GM18951 (cell line): ENCODE results near the gene DGUOK.
"Not testable (repeated sequence)": the region's sequence is repeated elsewhere in the genome, so short reads cannot be mapped to it uniquely, and the experiment has no call there.

Source experiments
- POLR2A ChIP-seq: IDR thresholded peaks from 4 replicates; pipeline ENCODE4 v1.6.1; 2011; ENCODE audit warnings: mild to moderate bottlenecking; ENCODE audit not compliant: insufficient read length, insufficient read depth; ENCODE audit errors: extremely low read depth
- in situ Hi-C: fragments of 300-500 bp; cut with MboI; formaldehyde crosslinking; loops from one replicate; pipeline ENCODE4 v1.12.0; 2022; ENCODE audit warnings: low sequenced_read_pairs, mixed read lengths, inconsistent platforms; ENCODE audit not compliant: unreplicated experiment

DGUOK gene

GRCh38 chr2:73893764-73894474 is 32.8 kb upstream of the DGUOK start:
- in situ Hi-C loops: no loop called here
- no peak for TF ChIP-seq POLR2A

GRCh38 chr2:73894475-73894850 is 32.2 kb upstream of the DGUOK start:
- in situ Hi-C loops: no loop called here
- TF ChIP-seq POLR2A: no peak

DNA sequence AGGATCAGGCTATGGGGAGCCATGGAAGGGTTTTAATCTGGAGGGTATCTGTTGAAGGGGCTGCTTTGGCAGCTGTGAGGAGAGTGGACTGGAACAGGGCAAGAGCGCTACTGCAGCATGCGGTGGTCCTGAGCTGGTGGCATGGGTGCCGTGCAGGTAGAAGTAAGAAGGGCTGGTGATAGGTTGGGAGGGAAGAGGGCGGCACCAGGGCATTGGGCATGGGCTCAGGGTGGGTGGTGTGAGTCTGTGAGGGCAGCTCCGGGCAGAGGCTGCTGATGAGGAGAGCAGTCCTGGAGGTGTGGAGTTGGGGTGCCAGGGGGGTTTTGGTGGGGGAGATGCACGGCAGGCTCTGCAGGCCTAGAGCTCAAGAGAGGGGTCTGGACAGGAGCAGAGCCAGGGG is 31.8 kb upstream of the DGUOK start:
- in situ Hi-C loops: no loop called here
- no peak for TF ChIP-seq POLR2A

DNA sequence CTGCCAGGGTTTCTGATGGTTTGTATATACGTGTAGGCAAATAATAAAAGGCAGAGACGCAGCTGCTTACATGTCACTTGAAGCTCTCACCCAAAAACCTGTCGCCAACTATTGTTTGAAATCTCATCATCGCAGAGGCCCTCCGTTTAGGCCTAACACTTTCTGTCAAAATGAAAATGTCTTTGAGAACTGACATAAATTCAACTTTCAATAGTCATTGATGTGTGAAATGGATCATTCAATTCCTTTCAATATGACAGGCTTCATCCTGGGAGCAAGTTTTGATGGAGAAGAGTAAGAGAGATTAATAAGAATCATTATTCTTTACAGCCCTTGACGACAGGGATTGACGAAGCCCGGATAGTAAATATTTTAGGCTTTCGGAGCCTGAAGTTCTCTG is 31.2 kb upstream of the DGUOK start:
- in situ Hi-C loops: no loop called here
- TF ChIP-seq POLR2A: no peak

GRCh38 chr2:73896362-73897239 is 30.1 kb upstream of the DGUOK start:
- TF ChIP-seq POLR2A: no peak
- in situ Hi-C loops: no loop called here

- in situ Hi-C loops: no loop called here
Measured at GRCh38 chr2:73897240-73897583, 29.5 kb upstream of the DGUOK start.

GRCh38 chr2:73897934-73898333 is 28.7 kb upstream of the DGUOK start:
- in situ Hi-C loops: no loop called here
- TF ChIP-seq POLR2A: no peak

More at GRCh38 chr2:73897240-73897583, 29.5 kb upstream of the DGUOK start:
- no peak for TF ChIP-seq POLR2A

DNA sequence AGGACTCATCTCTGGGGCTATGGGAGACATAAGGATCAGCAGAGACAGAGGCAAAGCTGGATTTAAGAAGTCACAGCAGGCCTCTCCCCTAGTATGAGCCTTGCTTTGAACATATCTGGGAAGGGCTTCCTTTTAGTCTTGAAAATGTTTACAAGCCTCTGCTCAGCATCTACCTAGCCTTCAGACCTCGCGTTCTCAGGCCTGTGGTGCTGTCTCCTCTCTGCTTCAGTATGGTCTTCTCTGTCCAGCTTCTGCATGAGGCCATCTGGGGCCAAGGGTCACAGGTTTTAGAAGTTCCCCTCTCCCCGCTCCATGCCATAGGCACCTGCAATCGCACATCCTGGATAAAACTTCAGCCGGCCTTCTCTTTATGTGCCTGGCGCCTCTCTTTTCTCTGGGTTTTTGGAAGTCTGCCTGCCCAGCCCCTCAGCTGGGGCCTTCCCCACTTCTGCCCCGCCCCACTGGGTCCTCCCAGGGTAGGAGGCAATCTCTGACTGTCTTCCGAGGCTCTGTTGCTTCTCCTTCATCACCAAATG is 26.8 kb upstream of the DGUOK start:
- in situ Hi-C loops: no loop called here
- TF ChIP-seq POLR2A: no peak

- in situ Hi-C loops: no loop called here
Measured at GRCh38 chr2:73901143-73901542, 25.5 kb upstream of the DGUOK start.

GRCh38 chr2:73902284-73902683 is 24.4 kb upstream of the DGUOK start:
- in situ Hi-C loops: no loop called here
- no peak for TF ChIP-seq POLR2A

More at GRCh38 chr2:73901143-73901542, 25.5 kb upstream of the DGUOK start:
- TF ChIP-seq POLR2A: no peak

GRCh38 chr2:73903313-73903712 is 23.4 kb upstream of the DGUOK start:
- in situ Hi-C loops: no loop called here
- no peak for TF ChIP-seq POLR2A

DNA sequence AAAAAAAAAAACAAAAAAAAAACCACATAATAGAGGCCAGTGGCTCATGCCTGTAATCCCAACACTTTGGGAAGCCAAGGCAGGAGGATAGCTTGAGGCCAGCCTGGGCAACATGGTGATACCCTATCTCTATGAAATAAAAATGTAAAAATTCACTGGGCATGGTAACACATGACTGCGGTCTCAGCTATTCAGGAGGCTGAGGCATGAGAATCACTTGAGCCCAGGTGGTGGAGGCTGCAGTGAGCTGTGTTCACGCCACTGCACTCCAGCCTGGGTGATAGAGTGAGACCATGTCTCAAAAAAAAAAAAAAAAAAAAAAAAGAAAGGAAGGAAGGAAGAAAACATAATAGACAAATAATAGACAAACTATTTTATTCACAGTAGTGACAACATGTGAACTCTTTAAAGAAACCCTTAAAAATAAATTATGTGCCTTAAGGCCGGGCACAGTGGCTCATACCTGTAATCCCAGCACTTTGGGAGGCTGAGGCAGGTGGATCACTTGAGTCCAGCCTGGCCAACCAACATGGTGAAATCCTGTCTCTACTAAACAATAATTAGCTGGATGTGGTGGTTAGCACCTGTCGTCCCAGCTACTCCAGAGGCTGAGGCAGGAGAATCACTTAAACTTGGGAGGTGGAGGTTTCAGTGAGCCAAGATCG is 22.6 kb upstream of the DGUOK start:
- in situ Hi-C loops: not testable (repeated sequence)

DNA sequence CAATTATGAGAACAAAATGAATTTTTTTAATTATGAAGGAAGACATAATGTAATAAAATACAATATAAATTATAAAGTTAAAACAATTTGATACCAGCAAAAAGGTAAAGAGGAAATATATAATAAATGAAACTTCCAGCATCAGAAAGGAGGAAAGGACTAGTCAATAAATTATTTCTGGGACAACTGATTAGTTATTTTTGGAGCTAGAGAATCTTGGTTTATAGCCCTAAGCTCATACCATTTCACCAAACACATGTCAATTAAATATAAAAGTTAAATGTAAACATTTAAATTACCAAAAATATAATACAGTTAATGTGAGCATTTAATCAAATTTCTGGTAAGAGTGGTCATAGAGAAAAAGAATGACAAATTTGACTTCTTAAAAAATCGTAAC is 21.7 kb upstream of the DGUOK start:
- no peak for TF ChIP-seq POLR2A

More for the DNA sequence above, 21.7 kb upstream of the DGUOK start:
- in situ Hi-C loops: no loop called here
